H1 (cell line): Measurements from ENCODE around the gene RTN4RL1.

Source experiments
- CTCF ChIP-seq, 3 experiments: IDR thresholded peaks; 1 replicate in 2 of 3; 2 replicates in 1 of 3; pipeline versions ENCODE4 v1.5.1 to v1.6.1; 2011; ENCODE audit warnings: low read length in 3 of 3, mild to moderate bottlenecking in 3 of 3, inconsistent platforms in 2 of 3, low read depth in 1 of 3, moderate library complexity in 1 of 3; ENCODE audit not compliant: insufficient read depth in 1 of 3; ENCODE audit errors: control extremely low read depth in 1 of 3
- PHF8 ChIP-seq: fragments of 200-600 bp; sonication (generic); conservative IDR thresholded peaks from 2 replicates; pipeline ENCODE4 v1.7.1; 2012; ENCODE audit warnings: low read depth, mild to moderate bottlenecking, inconsistent platforms, low read length, moderate library complexity

GRCh38 chr17:2042933-2043332, 17.8 kb upstream of the RTN4RL1 start:
- no peak for TF ChIP-seq CTCF (IDR thresholded peaks at IDR 0.05; ENCODE audit: control extremely low read depth in 1 of 3, insufficient read depth in 1 of 3, low read depth in 1 of 3, low read length in 3 of 3)
- TF ChIP-seq PHF8, result no peak
